ENCODE results near the gene SLIT3.

The SLIT3 gene

DNA sequence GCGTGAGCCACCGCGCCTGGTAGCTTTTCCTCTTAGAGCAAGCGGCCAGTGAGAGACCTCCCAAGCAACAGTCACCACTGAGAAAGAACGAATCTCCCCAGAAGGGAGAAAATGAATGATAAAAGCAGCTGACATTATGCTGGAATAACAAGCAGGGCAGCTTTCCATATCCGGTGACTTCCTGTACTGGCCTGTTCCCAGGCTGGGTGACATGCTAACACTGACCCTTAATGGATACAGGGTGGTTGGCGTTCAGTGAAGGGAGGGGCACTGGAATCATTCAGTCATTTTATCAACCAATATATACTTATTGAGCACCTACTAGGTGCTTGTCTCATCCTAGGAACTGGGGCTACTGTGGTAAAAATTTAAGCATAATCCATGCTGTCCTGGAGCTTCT lies 364.4 kb downstream of the SLIT3 start (continued):
- TF ChIP-seq, protein P1, sequence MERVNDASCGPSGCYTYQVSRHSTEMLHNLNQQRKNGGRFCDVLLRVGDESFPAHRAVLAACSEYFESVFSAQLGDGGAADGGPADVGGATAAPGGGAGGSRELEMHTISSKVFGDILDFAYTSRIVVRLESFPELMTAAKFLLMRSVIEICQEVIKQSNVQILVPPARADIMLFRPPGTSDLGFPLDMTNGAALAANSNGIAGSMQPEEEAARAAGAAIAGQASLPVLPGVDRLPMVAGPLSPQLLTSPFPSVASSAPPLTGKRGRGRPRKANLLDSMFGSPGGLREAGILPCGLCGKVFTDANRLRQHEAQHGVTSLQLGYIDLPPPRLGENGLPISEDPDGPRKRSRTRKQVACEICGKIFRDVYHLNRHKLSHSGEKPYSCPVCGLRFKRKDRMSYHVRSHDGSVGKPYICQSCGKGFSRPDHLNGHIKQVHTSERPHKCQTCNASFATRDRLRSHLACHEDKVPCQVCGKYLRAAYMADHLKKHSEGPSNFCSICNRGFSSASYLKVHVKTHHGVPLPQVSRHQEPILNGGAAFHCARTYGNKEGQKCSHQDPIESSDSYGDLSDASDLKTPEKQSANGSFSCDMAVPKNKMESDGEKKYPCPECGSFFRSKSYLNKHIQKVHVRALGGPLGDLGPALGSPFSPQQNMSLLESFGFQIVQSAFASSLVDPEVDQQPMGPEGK (CRISPR knock-in tag; IDR thresholded peaks at IDR 0.05; ENCODE audit: borderline replicate concordance) = no peak
- TF ChIP-seq ZNF8 (CRISPR knock-in tag; IDR thresholded peaks at IDR 0.05) (no peak), GLIS3 (CRISPR knock-in tag; IDR thresholded peaks at IDR 0.05) (no peak), ZNF565 (CRISPR knock-in tag; conservative IDR thresholded peaks at IDR 0.05; ENCODE audit: low read depth) (no peak), RARB (CRISPR knock-in tag; IDR thresholded peaks at IDR 0.05) (no peak)

DNA sequence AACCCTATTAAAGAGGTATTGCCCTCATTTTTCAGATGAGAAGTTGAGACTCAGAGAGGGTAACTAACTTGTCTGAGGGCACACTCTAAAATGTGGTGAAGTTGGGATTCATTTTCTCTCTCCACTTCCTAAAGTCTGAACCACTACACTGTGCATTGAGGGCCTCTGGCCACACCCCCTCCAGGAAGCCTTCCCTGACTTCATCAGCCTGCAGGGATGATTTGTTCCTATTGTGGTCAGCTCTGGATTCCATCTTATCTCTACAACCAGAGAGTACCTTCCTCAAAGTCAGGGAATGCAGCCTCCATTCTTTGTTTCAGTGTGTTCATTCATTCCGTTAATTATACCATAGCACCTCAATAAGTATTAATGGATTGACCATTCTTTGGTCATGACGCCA lies 365.8 kb downstream of the SLIT3 start:
- TF ChIP-seq TCF4 (CRISPR knock-in tag; IDR thresholded peaks at IDR 0.05; ENCODE audit: borderline replicate concordance) = no peak
- TF ChIP-seq ARNTL (CRISPR knock-in tag; IDR thresholded peaks at IDR 0.05; ENCODE audit: borderline replicate concordance, low read depth) = no peak
- no peak for TF ChIP-seq ZNF8 (CRISPR knock-in tag; IDR thresholded peaks at IDR 0.05)
- ATAC-seq = no peak

DNA sequence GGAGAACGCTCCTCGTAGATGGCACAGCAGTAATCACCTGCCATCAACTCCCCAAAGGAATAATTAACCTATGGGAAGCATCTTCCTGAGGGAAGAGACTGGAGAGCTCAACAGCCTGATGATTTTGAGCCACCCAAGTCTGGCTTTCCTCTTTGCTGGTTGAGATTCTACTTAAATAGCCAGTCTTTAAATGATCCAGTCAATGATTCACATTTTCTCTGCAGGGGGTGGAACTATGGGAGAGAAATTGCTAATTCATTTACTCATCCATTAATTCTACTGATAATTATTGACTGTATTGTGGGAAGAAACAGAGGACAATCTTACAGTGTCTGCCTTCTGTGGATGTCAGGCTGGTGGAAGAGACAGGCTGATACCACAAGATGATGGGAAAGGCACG lies 366.8 kb downstream of the SLIT3 start:
- TF ChIP-seq ESRRG (CRISPR knock-in tag; IDR thresholded peaks at IDR 0.05) (no peak), BACH2 (CRISPR knock-in tag; IDR thresholded peaks at IDR 0.05; ENCODE audit: borderline replicate concordance) (no peak), GLIS3 (CRISPR knock-in tag; IDR thresholded peaks at IDR 0.05) (no peak), CSDC2 (CRISPR knock-in tag; IDR thresholded peaks at IDR 0.05) (no peak), ZNF70 (CRISPR knock-in tag; IDR thresholded peaks at IDR 0.05) (no peak), ZNF8 (CRISPR knock-in tag; IDR thresholded peaks at IDR 0.05) (no peak), ZFP30 (CRISPR knock-in tag; IDR thresholded peaks at IDR 0.05) (no peak), ZFP3 (CRISPR knock-in tag; IDR thresholded peaks at IDR 0.05) (no peak), PPARA (CRISPR knock-in tag; IDR thresholded peaks at IDR 0.05; ENCODE audit: borderline replicate concordance) (no peak), TOX (CRISPR knock-in tag; IDR thresholded peaks at IDR 0.05; ENCODE audit: borderline replicate concordance) (no peak), SNAI2 (CRISPR knock-in tag; IDR thresholded peaks at IDR 0.05) (no peak), ARNTL (CRISPR knock-in tag; IDR thresholded peaks at IDR 0.05; ENCODE audit: borderline replicate concordance, low read depth) (no peak), ZC3H10 (CRISPR knock-in tag; IDR thresholded peaks at IDR 0.05) (no peak), OSR1 (CRISPR knock-in tag; IDR thresholded peaks at IDR 0.05) (no peak), ZNF565 (CRISPR knock-in tag; conservative IDR thresholded peaks at IDR 0.05; ENCODE audit: low read depth) (no peak), RARB (CRISPR knock-in tag; IDR thresholded peaks at IDR 0.05) (no peak)
- TF ChIP-seq, protein P2, sequence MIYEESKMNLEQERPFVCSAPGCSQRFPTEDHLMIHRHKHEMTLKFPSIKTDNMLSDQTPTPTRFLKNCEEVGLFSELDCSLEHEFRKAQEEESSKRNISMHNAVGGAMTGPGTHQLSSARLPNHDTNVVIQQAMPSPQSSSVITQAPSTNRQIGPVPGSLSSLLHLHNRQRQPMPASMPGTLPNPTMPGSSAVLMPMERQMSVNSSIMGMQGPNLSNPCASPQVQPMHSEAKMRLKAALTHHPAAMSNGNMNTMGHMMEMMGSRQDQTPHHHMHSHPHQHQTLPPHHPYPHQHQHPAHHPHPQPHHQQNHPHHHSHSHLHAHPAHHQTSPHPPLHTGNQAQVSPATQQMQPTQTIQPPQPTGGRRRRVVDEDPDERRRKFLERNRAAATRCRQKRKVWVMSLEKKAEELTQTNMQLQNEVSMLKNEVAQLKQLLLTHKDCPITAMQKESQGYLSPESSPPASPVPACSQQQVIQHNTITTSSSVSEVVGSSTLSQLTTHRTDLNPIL (CRISPR knock-in tag; IDR thresholded peaks at IDR 0.05; ENCODE audit: low read depth) = no peak
- TF ChIP-seq, protein P1 (CRISPR knock-in tag; IDR thresholded peaks at IDR 0.05; ENCODE audit: borderline replicate concordance) = no peak
- TF ChIP-seq, protein P3, sequence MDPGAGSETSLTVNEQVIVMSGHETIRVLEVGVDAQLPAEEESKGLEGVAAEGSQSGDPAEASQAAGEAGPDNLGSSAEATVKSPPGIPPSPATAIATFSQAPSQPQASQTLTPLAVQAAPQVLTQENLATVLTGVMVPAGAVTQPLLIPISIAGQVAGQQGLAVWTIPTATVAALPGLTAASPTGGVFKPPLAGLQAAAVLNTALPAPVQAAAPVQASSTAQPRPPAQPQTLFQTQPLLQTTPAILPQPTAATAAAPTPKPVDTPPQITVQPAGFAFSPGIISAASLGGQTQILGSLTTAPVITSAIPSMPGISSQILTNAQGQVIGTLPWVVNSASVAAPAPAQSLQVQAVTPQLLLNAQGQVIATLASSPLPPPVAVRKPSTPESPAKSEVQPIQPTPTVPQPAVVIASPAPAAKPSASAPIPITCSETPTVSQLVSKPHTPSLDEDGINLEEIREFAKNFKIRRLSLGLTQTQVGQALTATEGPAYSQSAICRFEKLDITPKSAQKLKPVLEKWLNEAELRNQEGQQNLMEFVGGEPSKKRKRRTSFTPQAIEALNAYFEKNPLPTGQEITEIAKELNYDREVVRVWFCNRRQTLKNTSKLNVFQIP (CRISPR knock-in tag; IDR thresholded peaks at IDR 0.05; ENCODE audit: borderline replicate concordance, low read depth) = no peak
- TF ChIP-seq, protein P4, sequence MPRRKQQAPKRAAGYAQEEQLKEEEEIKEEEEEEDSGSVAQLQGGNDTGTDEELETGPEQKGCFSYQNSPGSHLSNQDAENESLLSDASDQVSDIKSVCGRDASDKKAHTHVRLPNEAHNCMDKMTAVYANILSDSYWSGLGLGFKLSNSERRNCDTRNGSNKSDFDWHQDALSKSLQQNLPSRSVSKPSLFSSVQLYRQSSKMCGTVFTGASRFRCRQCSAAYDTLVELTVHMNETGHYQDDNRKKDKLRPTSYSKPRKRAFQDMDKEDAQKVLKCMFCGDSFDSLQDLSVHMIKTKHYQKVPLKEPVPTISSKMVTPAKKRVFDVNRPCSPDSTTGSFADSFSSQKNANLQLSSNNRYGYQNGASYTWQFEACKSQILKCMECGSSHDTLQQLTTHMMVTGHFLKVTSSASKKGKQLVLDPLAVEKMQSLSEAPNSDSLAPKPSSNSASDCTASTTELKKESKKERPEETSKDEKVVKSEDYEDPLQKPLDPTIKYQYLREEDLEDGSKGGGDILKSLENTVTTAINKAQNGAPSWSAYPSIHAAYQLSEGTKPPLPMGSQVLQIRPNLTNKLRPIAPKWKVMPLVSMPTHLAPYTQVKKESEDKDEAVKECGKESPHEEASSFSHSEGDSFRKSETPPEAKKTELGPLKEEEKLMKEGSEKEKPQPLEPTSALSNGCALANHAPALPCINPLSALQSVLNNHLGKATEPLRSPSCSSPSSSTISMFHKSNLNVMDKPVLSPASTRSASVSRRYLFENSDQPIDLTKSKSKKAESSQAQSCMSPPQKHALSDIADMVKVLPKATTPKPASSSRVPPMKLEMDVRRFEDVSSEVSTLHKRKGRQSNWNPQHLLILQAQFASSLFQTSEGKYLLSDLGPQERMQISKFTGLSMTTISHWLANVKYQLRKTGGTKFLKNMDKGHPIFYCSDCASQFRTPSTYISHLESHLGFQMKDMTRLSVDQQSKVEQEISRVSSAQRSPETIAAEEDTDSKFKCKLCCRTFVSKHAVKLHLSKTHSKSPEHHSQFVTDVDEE (CRISPR knock-in tag; IDR thresholded peaks at IDR 0.05) = no peak
- ATAC-seq = no peak

Measured in SK-N-SH treated with all-trans-retinoic acid at 6 μM for 48 hours (cell line).